Activated CD4-positive, alpha-beta T cell treated with anti-CD3 and anti-CD28 coated beads for 4 hours (primary cell): Measurements from ENCODE around the gene ITGB5.

Source experiments
- DNase-seq, 2 donors: peaks; one replicate each; pipeline ENCODE4 v3.0.0-alpha.2; 2020

The ITGB5 gene, protein sequence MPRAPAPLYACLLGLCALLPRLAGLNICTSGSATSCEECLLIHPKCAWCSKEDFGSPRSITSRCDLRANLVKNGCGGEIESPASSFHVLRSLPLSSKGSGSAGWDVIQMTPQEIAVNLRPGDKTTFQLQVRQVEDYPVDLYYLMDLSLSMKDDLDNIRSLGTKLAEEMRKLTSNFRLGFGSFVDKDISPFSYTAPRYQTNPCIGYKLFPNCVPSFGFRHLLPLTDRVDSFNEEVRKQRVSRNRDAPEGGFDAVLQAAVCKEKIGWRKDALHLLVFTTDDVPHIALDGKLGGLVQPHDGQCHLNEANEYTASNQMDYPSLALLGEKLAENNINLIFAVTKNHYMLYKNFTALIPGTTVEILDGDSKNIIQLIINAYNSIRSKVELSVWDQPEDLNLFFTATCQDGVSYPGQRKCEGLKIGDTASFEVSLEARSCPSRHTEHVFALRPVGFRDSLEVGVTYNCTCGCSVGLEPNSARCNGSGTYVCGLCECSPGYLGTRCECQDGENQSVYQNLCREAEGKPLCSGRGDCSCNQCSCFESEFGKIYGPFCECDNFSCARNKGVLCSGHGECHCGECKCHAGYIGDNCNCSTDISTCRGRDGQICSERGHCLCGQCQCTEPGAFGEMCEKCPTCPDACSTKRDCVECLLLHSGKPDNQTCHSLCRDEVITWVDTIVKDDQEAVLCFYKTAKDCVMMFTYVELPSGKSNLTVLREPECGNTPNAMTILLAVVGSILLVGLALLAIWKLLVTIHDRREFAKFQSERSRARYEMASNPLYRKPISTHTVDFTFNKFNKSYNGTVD

DNA sequence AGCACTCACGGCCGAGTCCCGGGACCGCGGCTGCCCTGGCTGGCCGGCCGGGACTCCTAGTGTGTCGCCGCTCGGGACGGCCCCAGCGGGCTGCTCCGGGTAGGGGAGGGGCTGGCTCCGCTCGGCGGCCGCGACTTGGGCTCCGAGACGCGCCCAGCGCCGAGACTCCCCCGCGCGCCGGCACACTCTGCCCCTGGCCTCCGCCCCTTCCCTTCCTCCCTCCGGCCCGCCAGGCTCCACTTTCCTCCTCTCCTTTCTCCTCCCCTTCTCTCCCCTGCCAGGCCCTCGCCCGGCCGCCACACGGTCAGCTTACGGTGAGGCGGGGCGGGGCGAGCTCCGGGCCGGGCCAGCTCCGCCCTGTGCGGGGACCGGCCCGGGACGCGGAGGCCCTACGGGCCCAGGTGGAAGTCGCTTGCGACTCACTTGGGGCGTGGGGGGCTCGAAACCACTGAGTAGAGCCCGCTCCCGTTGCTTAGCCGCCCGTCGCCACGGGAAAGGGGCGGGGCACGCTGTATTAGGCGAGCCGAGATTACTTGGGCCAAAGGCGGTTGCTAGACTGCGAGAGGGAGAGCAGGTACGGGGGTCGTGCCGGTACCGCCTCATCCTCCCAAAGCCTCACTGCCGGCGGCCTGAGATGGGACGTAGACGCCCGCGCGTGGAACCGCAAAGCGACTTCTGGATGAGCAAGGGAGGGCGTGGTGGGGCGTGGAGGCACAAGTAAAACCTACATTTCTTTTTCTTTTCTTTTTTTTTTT, at the start of gene ITGB5:
Gene ITGB5, minus strand, starts transcription at position 189 of the 755 bp plus-strand sequence. CDS start 365 bp downstream, outside the sequence.
- peak; percentile 2 to 7 for DNase-seq

DNA sequence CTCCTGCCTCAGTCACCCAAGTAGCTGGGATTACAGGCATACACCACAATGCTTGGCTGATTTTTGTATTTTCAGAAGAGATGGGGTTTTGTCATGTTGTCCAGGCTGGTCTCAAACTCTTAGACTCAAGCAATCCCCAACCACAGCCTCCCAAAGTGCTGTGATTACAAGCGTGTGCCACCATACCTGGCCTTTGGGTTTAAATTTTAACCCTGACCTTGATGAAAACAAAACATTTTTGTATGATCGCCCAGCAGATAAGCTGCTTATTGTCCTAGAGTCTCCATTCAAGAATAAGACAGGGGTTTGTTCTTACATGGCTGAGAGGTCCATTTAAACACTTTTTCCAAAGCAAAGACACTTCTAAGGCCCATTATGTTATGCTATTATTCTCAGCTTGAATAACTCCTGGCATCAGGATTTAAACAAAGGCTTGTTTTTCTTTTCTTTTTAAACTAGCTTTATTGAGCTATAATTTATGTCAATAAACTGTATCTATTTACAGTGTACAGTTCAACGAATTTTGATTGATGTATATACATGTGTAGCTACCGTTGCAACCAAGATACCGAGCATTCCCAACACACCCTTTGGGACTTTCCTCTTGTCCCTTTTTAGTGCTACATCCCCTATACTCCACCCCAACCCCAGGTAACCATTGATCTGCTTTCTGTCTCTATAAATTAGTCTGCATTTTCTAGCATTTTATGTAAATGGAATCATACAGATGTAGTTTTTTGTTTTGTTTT, 48.8 kb upstream of the ITGB5 start:
- no peak for DNase-seq

- no peak for DNase-seq
Observed at GRCh38 chr3:124935264-124935663, 48.1 kb upstream of the ITGB5 start.

DNA sequence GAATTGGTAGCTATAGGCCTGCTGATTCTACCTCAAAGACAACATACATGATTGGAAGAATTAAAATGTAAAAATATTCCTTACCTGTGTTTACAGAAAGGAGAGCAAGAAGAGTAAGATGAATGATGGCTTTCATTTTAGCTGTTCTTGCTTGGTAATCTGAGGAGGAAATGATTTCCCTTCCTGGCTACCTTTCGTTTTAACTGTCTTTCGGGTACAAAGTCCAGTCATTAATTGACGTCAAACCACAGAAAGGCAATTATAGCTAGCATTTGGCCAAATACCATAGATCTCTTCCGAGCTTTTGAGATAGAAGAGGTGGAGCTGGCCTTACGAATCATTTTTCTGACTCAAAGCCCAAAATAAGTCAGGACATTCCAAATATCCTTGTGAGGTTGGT, 47.4 kb upstream of the ITGB5 start, which contains the start of gene MUC13:
Gene MUC13, minus strand, starts transcription at position 175 of the 400 bp plus-strand sequence. Its CDS starts 39 bp downstream, at position 136.
- DNase-seq: no peak

- DNase-seq: peak; percentile 38 to 61
Observed at GRCh38 chr3:124928333-124929202, 41.4 kb upstream of the ITGB5 start.

DNA sequence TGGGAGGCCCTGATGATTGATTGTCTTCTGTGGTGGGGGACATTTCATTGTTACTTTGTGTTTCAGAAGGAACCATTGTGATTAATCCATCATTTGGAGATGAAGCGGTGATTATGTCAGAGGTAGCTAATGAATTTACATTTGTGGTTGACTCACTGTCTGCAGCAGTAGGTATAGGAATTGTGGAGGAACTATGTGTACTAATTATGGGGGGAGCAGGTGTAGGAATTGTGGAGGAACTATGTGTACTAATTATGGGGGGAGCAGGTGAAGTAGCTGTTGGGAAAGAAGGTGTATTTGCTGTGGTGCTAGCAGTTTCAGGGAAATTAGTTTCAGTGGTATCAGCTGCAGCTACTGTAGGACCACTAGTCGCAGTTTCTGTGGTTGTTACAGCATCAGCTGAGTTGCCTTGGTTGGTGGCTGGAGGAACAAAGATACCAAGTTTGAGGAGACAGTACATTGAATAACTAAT, 40.4 kb upstream of the ITGB5 start:
- DNase-seq: no peak

DNA sequence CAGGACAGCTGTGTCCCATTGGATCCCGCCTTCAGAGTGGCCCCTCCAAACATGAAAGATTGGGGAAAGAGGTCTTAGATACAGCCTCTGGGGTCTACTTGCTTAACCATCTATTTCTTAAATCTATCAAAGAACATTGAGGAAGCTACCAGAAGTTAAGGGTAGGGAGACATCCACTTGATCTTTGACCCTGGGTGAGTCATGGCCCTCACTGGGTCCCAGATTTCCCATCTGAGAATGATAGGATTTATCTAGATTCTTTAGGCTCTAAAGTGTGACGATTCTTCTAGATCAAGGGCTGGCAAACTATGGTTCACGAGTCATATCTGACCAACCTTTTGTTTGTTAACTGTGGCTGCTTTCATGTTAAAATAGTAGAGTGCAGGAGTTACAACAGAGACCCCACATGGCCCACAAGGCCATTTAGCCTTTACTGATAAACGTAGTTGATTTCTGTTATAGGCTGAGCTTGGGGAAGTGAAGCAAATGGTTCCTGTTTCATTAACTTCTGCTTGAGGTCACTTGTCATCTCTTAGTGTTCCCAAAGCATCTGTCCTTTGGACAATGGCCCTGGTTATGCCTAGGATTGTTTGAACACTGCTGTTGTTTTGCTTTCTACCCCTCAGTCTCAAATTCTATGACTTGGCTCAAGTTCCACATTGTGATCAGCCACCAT, 39.4 kb upstream of the ITGB5 start:
- DNase-seq: no peak

GRCh38 chr3:124924741-124925140, 37.6 kb upstream of the ITGB5 start:
- no peak for DNase-seq

DNA sequence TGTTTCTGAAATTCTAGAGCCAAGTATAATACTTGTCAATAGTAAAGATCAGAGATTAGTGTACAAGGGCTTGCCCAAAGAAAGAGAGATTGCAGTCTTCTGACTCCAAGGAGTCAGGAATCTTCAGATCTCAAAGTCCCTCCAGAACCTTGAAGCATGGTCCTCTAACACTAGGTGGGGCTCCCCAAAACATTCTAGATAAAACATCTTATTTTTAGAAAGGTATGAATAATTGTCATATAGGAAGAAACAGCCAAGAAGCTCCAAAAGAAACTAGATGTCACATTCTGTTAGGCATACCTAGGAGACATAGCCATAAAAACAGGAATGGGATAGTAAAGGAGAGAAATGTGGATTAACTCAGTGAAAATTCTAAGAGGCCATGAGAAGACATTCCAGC, 36.7 kb upstream of the ITGB5 start:
- no peak for DNase-seq

- DNase-seq: no peak
Observed at GRCh38 chr3:124920718-124921117, 33.6 kb upstream of the ITGB5 start.

DNA sequence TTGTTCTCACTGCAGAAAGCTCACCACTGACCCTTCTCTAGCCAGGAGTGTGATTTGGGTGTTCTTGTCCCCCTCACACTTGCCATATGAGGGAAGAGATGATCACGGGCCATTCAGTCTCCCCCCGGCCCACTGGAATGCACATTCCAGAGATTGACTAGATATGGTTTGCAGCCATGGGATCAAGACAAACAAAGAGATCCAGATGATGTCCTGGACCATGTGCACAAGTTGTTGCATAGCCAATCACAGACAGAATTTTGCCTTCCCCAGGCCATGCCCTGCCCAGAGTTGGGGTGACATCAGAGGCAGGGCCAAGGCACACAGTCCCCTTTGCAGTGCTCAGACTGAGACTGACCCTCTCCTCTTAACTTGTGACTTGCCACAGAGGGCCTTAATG, 32.6 kb upstream of the ITGB5 start:
- DNase-seq: no peak

GRCh38 chr3:124918524-124918923, 31.4 kb upstream of the ITGB5 start:
- no peak for DNase-seq

DNA sequence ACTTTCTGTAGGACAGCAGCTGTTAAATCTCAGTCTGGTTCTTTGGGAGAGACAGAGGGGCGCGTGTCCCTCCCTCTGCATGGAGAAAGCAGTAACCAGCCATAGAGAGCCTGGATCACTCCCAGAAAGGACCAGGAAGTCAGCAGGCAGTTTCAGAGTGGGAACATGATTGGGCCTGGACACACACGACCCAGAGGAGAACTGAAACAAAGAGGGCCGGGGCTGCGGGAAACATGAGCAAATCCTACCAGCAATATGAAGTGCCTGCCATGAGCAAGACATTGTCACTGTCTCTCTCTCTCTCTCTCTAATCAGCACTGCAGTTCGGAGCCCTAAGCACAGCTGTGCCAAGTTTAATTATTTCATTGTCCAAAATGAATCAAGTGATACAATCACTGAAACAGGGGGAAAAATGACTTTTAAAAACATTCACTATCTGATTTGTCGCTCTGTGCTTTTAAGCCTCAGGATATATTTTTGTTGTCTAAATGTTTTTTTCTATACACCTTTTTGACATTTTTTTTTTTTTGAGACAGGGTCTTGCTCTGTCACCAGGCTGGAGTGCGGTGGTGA, 29.8 kb upstream of the ITGB5 start:
- DNase-seq: no peak

DNA sequence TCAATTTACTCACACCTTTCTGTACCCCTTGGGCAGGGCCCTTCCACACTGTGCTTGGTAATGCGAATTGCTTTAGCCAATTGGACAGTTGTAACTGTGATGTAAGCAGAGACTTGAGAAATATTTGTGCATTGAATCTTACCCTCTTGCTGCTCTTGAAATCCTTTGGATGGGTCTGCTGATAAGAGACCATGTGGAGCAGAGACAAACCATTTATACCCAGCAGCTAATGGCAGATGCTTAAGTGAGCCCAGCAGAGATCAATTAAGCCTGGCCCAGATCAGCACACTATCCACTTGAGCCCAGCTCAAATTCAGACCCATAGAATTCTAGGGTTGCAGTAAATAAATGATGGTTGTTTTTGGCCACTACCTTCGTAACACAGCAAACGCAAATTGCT, 28.1 kb upstream of the ITGB5 start:
- no peak for DNase-seq

- no peak for DNase-seq
Observed at GRCh38 chr3:124907957-124908356, 20.8 kb upstream of the ITGB5 start.

DNA sequence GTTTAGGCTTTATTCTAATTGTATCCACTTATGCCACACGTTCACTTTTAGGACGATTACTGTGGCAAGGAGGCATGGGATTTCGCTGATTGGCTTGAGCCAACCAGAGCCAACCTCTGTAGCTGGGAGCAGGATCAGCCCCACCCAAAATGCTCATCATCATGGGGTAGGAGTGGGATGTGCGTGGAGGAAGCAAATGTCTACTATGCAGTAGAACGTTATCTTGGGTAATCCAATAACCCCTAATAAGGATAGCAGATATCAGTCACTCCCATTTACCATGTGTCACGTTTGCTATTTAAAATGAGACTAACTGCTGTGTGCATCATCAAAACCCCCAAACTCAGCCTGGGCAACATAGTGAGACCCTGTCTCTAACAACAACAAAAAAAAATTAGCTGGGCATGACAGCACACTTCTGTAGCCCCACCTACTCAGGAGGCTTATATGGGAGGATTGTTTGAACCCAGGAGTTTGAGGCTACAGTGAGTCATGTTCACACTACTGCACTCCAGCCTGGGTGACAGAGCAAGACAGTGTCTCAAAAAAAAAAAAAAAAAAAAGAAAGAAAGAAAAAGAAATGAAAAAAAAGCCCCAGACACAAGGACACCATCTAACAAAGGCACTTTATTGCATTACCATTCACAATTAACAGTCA, 17.8 kb upstream of the ITGB5 start:
- no peak for DNase-seq

- no peak for DNase-seq
Observed at GRCh38 chr3:124903896-124904834, 17.0 kb upstream of the ITGB5 start.

GRCh38 chr3:124896824-124897526, 9.8 kb upstream of the ITGB5 start:
- no peak for DNase-seq
